GM18498 (cell line): ENCODE data around the gene PCDHB12.
"Not testable (repeated sequence)": the region's sequence is repeated elsewhere in the genome, so short reads cannot be mapped to it uniquely, and the experiment has no call there.

Experiments used
- ATAC-seq: cut with Tn5 transposase; IDR thresholded peaks from one replicate; pipeline ENCODE4 v1.9.1; 2021; ENCODE audit warnings: mild to moderate bottlenecking, moderate library complexity; ENCODE audit not compliant: unreplicated experiment

Gene PCDHB12

GRCh38 chr5:141208478-141208877 lies at the start of gene PCDHB12:
PCDHB12 (plus strand) TSS chr5:141208719; CDS start chr5:141208908, 189 bp downstream.
- ATAC-seq = no peak

GRCh38 chr5:141172381-141173204 lies 35.9 kb upstream of the PCDHB12 start, which contains the start of gene PCDHB7:
PCDHB7 (plus strand) TSS chr5:141172644; CDS start chr5:141172836, 192 bp downstream.
- no peak for ATAC-seq

- ATAC-seq = not testable (repeated sequence)
Measured at GRCh38 chr5:141174291-141175104, 34.0 kb upstream of the PCDHB12 start.

- no peak for ATAC-seq
Measured at GRCh38 chr5:141175933-141176332, 32.6 kb upstream of the PCDHB12 start.

- not testable (repeated sequence) for ATAC-seq
Measured at GRCh38 chr5:141177577-141178191, 30.8 kb upstream of the PCDHB12 start, which contains the start of gene PCDHB8. PCDHB8 (plus strand) TSS chr5:141177790; CDS start chr5:141178035, 245 bp downstream.

GRCh38 chr5:141179371-141179770 lies 29.1 kb upstream of the PCDHB12 start:
- ATAC-seq = not testable (repeated sequence)

- not testable (repeated sequence) for ATAC-seq
Measured at GRCh38 chr5:141179876-141180275, 28.6 kb upstream of the PCDHB12 start.

- no peak for ATAC-seq
Measured at GRCh38 chr5:141180313-141180712, 28.2 kb upstream of the PCDHB12 start.

- ATAC-seq = no peak
Measured at GRCh38 chr5:141182248-141182647, 26.3 kb upstream of the PCDHB12 start, which contains the start of gene PCDHB16. PCDHB16 (plus strand) TSS chr5:141182387; CDS start chr5:141182560, 173 bp downstream.

GRCh38 chr5:141184117-141184855 lies 24.2 kb upstream of the PCDHB12 start:
- not testable (repeated sequence) for ATAC-seq

- ATAC-seq = no peak
Measured at GRCh38 chr5:141186897-141187512, 21.5 kb upstream of the PCDHB12 start, which contains the start of gene PCDHB9. PCDHB9 (plus strand) TSS chr5:141187161; CDS start chr5:141187319, 158 bp downstream.

- ATAC-seq = not testable (repeated sequence)
Measured at GRCh38 chr5:141188682-141189081, 19.8 kb upstream of the PCDHB12 start.

- not testable (repeated sequence) for ATAC-seq
Measured at GRCh38 chr5:141189131-141189530, 19.4 kb upstream of the PCDHB12 start.

- ATAC-seq = no peak
Measured at GRCh38 chr5:141192110-141192725, 16.3 kb upstream of the PCDHB12 start, which contains the start of gene PCDHB10. PCDHB10 (plus strand) TSS chr5:141192353; CDS start chr5:141192553, 200 bp downstream.

GRCh38 chr5:141194332-141194731 lies 14.2 kb upstream of the PCDHB12 start:
- not testable (repeated sequence) for ATAC-seq

GRCh38 chr5:141196363-141196762 lies 12.2 kb upstream of the PCDHB12 start:
- ATAC-seq = no peak

GRCh38 chr5:141199359-141200235 lies 8.9 kb upstream of the PCDHB12 start, which contains the start of gene PCDHB11:
PCDHB11 (plus strand) TSS chr5:141199627; CDS start chr5:141199775, 148 bp downstream.
- no peak for ATAC-seq

GRCh38 chr5:141201126-141201525 lies 7.4 kb upstream of the PCDHB12 start:
- ATAC-seq = not testable (repeated sequence)
